ENCODE results near the gene PAK2.

PAK2 gene

DNA sequence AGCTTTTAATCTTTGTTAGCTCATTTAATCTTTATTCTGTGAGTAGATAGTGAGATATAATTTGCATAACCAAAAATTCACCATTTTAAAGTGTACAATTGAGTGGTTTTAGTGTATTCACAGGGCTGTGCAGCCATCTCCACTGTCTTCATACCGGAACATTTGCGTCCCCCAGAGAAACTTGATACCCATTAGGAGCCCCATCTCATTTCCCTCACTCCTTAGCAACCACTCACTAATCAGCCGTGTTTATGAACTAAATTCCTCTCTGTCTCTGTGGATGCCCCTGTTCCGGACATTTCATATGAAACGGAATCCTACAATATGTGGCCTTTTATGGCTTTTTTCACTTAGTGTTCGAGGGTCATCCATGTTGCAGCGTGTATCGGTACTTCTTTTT is 38.2 kb downstream of the PAK2 start:
- Histone ChIP-seq H3K79me1 (ENCODE audit: low read length) (peaks cover 16% of the 10 kb centered on the region), H3K36me3 (ENCODE audit: control insufficient read depth, insufficient read depth, low read length) (no peaks in the 10 kb centered on the region), H3K4me2 (ENCODE audit: low read length) (no peak overlapping the region), H2BK15ac (replicated peaks; ENCODE audit: low read depth) (no peak overlapping the region), H2BK5ac (ENCODE audit: low read length) (no peak overlapping the region), H3K23ac (ENCODE audit: low read length) (no peak overlapping the region), H3K4me1 (ENCODE audit: control insufficient read depth, low read depth, low read length) (no peaks in the 10 kb centered on the region), H3K27ac (ENCODE audit: low read depth, low read length) (no peak overlapping the region), H3K4ac (ENCODE audit: low read depth, low read length) (no peak overlapping the region), H4K8ac (ENCODE audit: low read depth, low read length) (no peak overlapping the region), H2BK120ac (ENCODE audit: low read depth, low read length) (no peak overlapping the region), H4K5ac (ENCODE audit: low read length) (no peak overlapping the region), H2AK5ac (ENCODE audit: low read length) (no peak overlapping the region), H3K79me2 (ENCODE audit: control insufficient read depth, insufficient read depth, low read length) (peaks cover 48% of the 10 kb centered on the region), H3K56ac (ENCODE audit: low read length) (no peak overlapping the region), H3K27me3 (ENCODE audit: insufficient read depth, low read length, poor library complexity) (no peaks in the 10 kb centered on the region), H3K4me3 (ENCODE audit: low read length) (no peak overlapping the region), H3K18ac (ENCODE audit: low read length) (no peak overlapping the region), H3K9ac (ENCODE audit: low read length) (no peak overlapping the region)
- no CpG with 5 or more reads among the region's 8 CpGs for WGBS (ENCODE audit: extremely low coverage, insufficient coverage, low lambda C conversion rate)
- no peak for DNase-seq

DNA sequence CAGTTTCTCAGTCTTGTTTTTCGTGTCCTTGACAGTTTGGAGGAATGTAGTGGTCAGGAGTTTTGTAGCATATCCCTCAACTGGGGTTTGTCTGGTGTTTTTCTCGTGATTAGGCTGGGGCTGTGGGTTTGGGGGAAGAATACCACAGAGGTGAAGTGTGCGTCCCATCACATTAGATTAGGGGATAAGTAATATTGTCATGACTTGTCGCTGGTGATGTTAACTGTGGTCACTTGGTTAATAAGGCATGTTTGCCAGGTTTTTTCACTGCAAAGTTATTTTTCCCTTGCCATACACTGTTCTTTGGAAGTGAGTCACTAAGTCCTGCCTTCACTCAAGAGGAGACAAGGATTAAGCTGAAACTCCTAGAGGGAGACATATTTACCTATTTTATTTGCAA is 39.1 kb downstream of the PAK2 start:
- peaks cover 42% of the 10 kb centered on the region for H3K79me2 ChIP-seq (ENCODE audit: control insufficient read depth, insufficient read depth, low read length)
- H3K4ac ChIP-seq (ENCODE audit: low read depth, low read length) = no peak overlapping the region
- no peak overlapping the region for H3K56ac ChIP-seq (ENCODE audit: low read length)
- no peak overlapping the region for H2BK120ac ChIP-seq (ENCODE audit: low read depth, low read length)
- no peak overlapping the region for H2AK5ac ChIP-seq (ENCODE audit: low read length)
- no peak overlapping the region for H3K18ac ChIP-seq (ENCODE audit: low read length)
- WGBS (ENCODE audit: extremely low coverage, insufficient coverage, low lambda C conversion rate) = no CpG with 5 or more reads among the region's 4 CpGs
- no peak overlapping the region for H3K27ac ChIP-seq (ENCODE audit: low read depth, low read length)
- H4K8ac ChIP-seq (ENCODE audit: low read depth, low read length) = no peak overlapping the region
- no peak overlapping the region for H3K23ac ChIP-seq (ENCODE audit: low read length)
- no peak overlapping the region for H2BK15ac ChIP-seq (replicated peaks; ENCODE audit: low read depth)
- peaks cover under 1% of the 10 kb centered on the region for H3K36me3 ChIP-seq (ENCODE audit: control insufficient read depth, insufficient read depth, low read length)
- H3K79me1 ChIP-seq (ENCODE audit: low read length) = peaks cover 15% of the 10 kb centered on the region
- H2BK5ac ChIP-seq (ENCODE audit: low read length) = no peak overlapping the region
- DNase-seq = no peak
- no peak overlapping the region for H3K4me2 ChIP-seq (ENCODE audit: low read length)
- H4K5ac ChIP-seq (ENCODE audit: low read length) = no peak overlapping the region
- H3K9ac ChIP-seq (ENCODE audit: low read length) = no peak overlapping the region
- H3K27me3 ChIP-seq (ENCODE audit: insufficient read depth, low read length, poor library complexity) = no peaks in the 10 kb centered on the region
- H3K4me3 ChIP-seq (ENCODE audit: low read length) = no peak overlapping the region
- H3K4me1 ChIP-seq (ENCODE audit: control insufficient read depth, low read depth, low read length) = no peaks in the 10 kb centered on the region

DNA sequence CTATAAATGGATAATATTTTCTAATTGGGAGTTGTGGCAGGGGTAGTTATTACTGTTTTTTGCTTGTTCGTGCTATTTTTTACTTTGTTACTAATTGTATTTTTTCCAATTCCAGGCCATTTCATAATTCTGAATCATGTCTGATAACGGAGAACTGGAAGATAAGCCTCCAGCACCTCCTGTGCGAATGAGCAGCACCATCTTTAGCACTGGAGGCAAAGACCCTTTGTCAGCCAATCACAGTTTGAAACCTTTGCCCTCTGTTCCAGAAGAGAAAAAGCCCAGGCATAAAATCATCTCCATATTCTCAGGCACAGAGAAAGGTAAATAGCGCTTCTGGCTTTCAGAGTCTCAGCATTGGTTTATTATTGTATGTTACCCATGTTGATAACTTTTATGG is 42.9 kb downstream of the PAK2 start:
- Histone ChIP-seq H4K5ac (ENCODE audit: low read length) (no peak overlapping the region), H3K56ac (ENCODE audit: low read length) (no peak overlapping the region), H3K4me2 (ENCODE audit: low read length) (no peak overlapping the region), H2BK15ac (replicated peaks; ENCODE audit: low read depth) (no peak overlapping the region), H3K4me3 (ENCODE audit: low read length) (no peak overlapping the region), H3K18ac (ENCODE audit: low read length) (no peak overlapping the region), H3K4me1 (ENCODE audit: control insufficient read depth, low read depth, low read length) (no peaks in the 10 kb centered on the region), H2AK5ac (ENCODE audit: low read length) (no peak overlapping the region), H3K27ac (ENCODE audit: low read depth, low read length) (no peak overlapping the region), H2BK120ac (ENCODE audit: low read depth, low read length) (no peak overlapping the region), H3K79me2 (ENCODE audit: control insufficient read depth, insufficient read depth, low read length) (peaks cover 21% of the 10 kb centered on the region), H3K9ac (ENCODE audit: low read length) (no peak overlapping the region), H3K79me1 (ENCODE audit: low read length) (peaks cover 13% of the 10 kb centered on the region), H3K4ac (ENCODE audit: low read depth, low read length) (no peak overlapping the region), H3K36me3 (ENCODE audit: control insufficient read depth, insufficient read depth, low read length) (peaks cover 2% of the 10 kb centered on the region), H3K27me3 (ENCODE audit: insufficient read depth, low read length, poor library complexity) (no peaks in the 10 kb centered on the region), H4K8ac (ENCODE audit: low read depth, low read length) (no peak overlapping the region), H2BK5ac (ENCODE audit: low read length) (no peak overlapping the region), H3K23ac (ENCODE audit: low read length) (no peak overlapping the region)
- no CpG with 5 or more reads among the region's 4 CpGs for WGBS (ENCODE audit: extremely low coverage, insufficient coverage, low lambda C conversion rate)
- DNase-seq = no peak

DNA sequence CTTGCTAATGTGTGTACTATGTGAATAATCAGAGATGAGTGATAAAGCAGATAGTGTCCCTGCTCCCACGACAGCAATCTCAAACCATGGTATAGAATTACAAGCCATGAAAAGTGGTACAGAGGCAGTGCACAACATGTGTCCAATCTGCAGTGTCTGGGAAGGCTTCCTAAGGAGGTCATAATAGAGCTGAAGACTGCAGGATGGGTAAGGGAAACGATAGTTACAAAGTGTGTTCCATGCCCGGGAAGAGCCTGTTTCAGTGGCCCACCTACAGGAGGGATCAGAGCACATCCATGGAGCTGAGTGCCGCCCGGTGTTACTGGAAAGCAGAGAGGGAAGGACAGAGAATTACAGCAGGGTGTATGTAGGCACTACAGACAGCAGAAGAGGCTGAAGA is 48.9 kb downstream of the PAK2 start:
- H3K4me2 ChIP-seq (ENCODE audit: low read length) = no peak overlapping the region
- DNase-seq = no peak
- H2AK5ac ChIP-seq (ENCODE audit: low read length) = no peak overlapping the region
- no peak overlapping the region for H3K4ac ChIP-seq (ENCODE audit: low read depth, low read length)
- no peak overlapping the region for H2BK120ac ChIP-seq (ENCODE audit: low read depth, low read length)
- H4K5ac ChIP-seq (ENCODE audit: low read length) = no peak overlapping the region
- H3K79me1 ChIP-seq (ENCODE audit: low read length) = peaks cover 14% of the 10 kb centered on the region
- no peak overlapping the region for H4K8ac ChIP-seq (ENCODE audit: low read depth, low read length)
- H3K56ac ChIP-seq (ENCODE audit: low read length) = no peak overlapping the region
- WGBS (ENCODE audit: extremely low coverage, insufficient coverage, low lambda C conversion rate) = no CpG with 5 or more reads among the region's 5 CpGs
- no peak overlapping the region for H3K4me3 ChIP-seq (ENCODE audit: low read length)
- H3K18ac ChIP-seq (ENCODE audit: low read length) = no peak overlapping the region
- H2BK15ac ChIP-seq (replicated peaks; ENCODE audit: low read depth) = no peak overlapping the region
- no peaks in the 10 kb centered on the region for H3K4me1 ChIP-seq (ENCODE audit: control insufficient read depth, low read depth, low read length)
- no peak overlapping the region for H3K27ac ChIP-seq (ENCODE audit: low read depth, low read length)
- no peak overlapping the region for H3K9ac ChIP-seq (ENCODE audit: low read length)
- H3K23ac ChIP-seq (ENCODE audit: low read length) = no peak overlapping the region
- H3K79me2 ChIP-seq (ENCODE audit: control insufficient read depth, insufficient read depth, low read length) = peaks cover 17% of the 10 kb centered on the region
- H2BK5ac ChIP-seq (ENCODE audit: low read length) = no peak overlapping the region
- H3K27me3 ChIP-seq (ENCODE audit: insufficient read depth, low read length, poor library complexity) = no peaks in the 10 kb centered on the region
- peaks cover 2% of the 10 kb centered on the region for H3K36me3 ChIP-seq (ENCODE audit: control insufficient read depth, insufficient read depth, low read length)

DNA sequence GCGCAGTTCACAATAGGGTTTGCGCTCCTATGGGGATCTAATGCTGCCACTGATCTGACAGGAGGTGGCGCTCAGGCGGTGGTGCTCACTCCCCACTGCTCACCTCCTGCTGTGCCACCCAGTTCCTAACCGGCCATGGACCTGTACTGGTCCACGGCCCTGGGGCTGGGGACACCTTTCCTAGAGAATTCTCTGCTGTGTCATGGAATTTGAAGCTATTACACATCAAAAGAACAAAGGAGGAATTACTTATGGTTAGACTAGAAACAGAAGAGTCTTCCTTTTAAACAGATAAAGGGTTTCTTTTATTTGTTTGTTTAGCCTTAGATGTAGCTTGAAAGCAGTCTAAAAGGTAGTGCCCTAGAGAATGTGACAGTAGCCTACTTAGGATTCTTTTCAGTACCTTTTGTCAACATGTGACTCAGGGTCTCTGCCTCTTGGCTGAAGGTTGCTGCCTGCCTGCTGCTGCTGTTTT is 50.3 kb downstream of the PAK2 start:
- Histone ChIP-seq H3K27me3 (ENCODE audit: insufficient read depth, low read length, poor library complexity) (no peaks in the 10 kb centered on the region), H3K9ac (ENCODE audit: low read length) (no peak overlapping the region), H3K4me3 (ENCODE audit: low read length) (no peak overlapping the region), H3K79me2 (ENCODE audit: control insufficient read depth, insufficient read depth, low read length) (peaks cover 17% of the 10 kb centered on the region), H2AK5ac (ENCODE audit: low read length) (no peak overlapping the region), H4K8ac (ENCODE audit: low read depth, low read length) (no peak overlapping the region), H2BK5ac (ENCODE audit: low read length) (no peak overlapping the region), H2BK120ac (ENCODE audit: low read depth, low read length) (no peak overlapping the region), H3K18ac (ENCODE audit: low read length) (no peak overlapping the region), H3K4me2 (ENCODE audit: low read length) (no peak overlapping the region), H3K79me1 (ENCODE audit: low read length) (peaks cover 12% of the 10 kb centered on the region), H3K36me3 (ENCODE audit: control insufficient read depth, insufficient read depth, low read length) (no peaks in the 10 kb centered on the region), H3K27ac (ENCODE audit: low read depth, low read length) (no peak overlapping the region), H2BK15ac (replicated peaks; ENCODE audit: low read depth) (no peak overlapping the region), H3K4ac (ENCODE audit: low read depth, low read length) (no peak overlapping the region), H3K56ac (ENCODE audit: low read length) (no peak overlapping the region), H4K5ac (ENCODE audit: low read length) (no peak overlapping the region), H3K4me1 (ENCODE audit: control insufficient read depth, low read depth, low read length) (no peaks in the 10 kb centered on the region), H3K23ac (ENCODE audit: low read length) (no peak overlapping the region)
- WGBS (ENCODE audit: extremely low coverage, insufficient coverage, low lambda C conversion rate) = no CpG with 5 or more reads among the region's 6 CpGs
- no peak for DNase-seq

DNA sequence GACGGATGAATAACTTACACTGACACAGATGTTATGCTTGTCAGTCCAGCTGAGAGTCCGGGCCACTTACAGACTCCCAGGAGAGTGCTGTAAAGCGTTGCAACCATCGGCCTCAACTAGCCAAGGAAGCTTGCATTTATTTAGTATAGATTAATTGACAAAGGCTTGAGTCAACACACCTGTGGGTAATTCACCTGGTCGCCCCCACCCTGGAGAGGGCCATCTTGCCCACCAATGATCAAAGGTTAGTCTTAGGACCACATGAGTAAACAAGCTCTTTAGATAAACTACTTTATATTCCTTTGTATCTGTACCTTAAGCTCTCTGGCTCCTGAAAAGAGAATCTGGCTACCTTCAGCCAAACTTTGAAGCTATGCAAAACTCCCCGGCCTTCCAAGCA is 51.0 kb downstream of the PAK2 start:
- DNase-seq = no peak
- H3K79me2 ChIP-seq (ENCODE audit: control insufficient read depth, insufficient read depth, low read length) = peaks cover 17% of the 10 kb centered on the region
- no peak overlapping the region for H3K9ac ChIP-seq (ENCODE audit: low read length)
- no peak overlapping the region for H3K23ac ChIP-seq (ENCODE audit: low read length)
- no peak overlapping the region for H3K56ac ChIP-seq (ENCODE audit: low read length)
- no peak overlapping the region for H4K8ac ChIP-seq (ENCODE audit: low read depth, low read length)
- H3K27ac ChIP-seq (ENCODE audit: low read depth, low read length) = no peak overlapping the region
- no peak overlapping the region for H2BK5ac ChIP-seq (ENCODE audit: low read length)
- H3K4me1 ChIP-seq (ENCODE audit: control insufficient read depth, low read depth, low read length) = no peaks in the 10 kb centered on the region
- no peak overlapping the region for H2AK5ac ChIP-seq (ENCODE audit: low read length)
- peaks cover 12% of the 10 kb centered on the region for H3K79me1 ChIP-seq (ENCODE audit: low read length)
- H2BK120ac ChIP-seq (ENCODE audit: low read depth, low read length) = no peak overlapping the region
- no peak overlapping the region for H4K5ac ChIP-seq (ENCODE audit: low read length)
- H2BK15ac ChIP-seq (replicated peaks; ENCODE audit: low read depth) = no peak overlapping the region
- H3K18ac ChIP-seq (ENCODE audit: low read length) = no peak overlapping the region
- no peak overlapping the region for H3K4me3 ChIP-seq (ENCODE audit: low read length)
- H3K4me2 ChIP-seq (ENCODE audit: low read length) = no peak overlapping the region
- WGBS (ENCODE audit: extremely low coverage, insufficient coverage, low lambda C conversion rate) = no CpG with 5 or more reads among the region's 6 CpGs
- no peak overlapping the region for H3K4ac ChIP-seq (ENCODE audit: low read depth, low read length)
- no peaks in the 10 kb centered on the region for H3K27me3 ChIP-seq (ENCODE audit: insufficient read depth, low read length, poor library complexity)
- no peaks in the 10 kb centered on the region for H3K36me3 ChIP-seq (ENCODE audit: control insufficient read depth, insufficient read depth, low read length)

All from mesendoderm (in vitro differentiated cells).